NOMO-1 treated with dmso at 0.1 percent for 144 hours (cell line): ENCODE data around the gene ZDBF2.
"Not testable (repeated sequence)": the region's sequence is repeated elsewhere in the genome, so short reads cannot be mapped to it uniquely, and the experiment has no call there.

Experiments used
- DNase-seq: peaks from one replicate; lab custom pipeline; 2025; ENCODE audit not compliant: unreplicated experiment; lab: John Stamatoyannopoulos, UW

The ZDBF2 gene

DNA sequence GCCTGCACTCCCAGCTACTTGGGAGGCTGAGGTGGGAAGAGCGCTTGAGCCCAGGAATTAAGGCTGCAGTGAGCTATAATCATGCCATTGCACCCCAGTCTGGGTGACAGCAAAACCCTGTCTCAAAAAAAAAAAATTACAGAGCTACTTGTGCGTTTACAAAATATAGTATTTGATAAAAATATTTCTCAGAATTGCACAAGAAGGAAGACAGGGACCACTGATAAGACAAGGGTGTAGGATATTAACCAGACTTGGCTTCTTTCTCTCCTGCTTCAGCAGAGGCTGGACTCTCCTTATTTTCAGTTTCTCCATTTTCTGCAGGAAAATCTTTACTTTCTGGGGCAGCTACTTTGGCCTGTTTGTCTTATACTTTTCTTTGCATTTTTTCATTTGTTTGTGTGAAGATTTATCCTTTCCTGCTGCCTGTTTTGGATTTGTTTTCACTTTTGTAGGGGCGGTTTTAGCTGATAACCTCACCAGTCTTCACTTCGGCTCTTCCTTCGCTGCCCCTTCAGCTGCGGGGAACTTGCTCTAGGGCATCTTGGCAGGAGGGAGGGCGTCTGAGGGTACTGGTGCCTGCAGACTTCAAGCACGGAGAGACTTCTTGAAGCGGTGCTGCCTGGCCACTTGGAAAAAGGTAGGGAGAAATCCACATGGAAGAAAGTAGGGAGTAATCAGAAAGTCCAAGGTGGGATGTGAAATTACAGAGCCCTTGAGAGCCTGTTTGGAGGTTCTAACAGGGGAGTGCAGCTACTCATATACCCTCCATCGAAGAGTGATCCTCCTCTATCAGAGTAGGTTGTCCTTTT is 14.9 kb upstream of the ZDBF2 start:
- no peak for DNase-seq

DNA sequence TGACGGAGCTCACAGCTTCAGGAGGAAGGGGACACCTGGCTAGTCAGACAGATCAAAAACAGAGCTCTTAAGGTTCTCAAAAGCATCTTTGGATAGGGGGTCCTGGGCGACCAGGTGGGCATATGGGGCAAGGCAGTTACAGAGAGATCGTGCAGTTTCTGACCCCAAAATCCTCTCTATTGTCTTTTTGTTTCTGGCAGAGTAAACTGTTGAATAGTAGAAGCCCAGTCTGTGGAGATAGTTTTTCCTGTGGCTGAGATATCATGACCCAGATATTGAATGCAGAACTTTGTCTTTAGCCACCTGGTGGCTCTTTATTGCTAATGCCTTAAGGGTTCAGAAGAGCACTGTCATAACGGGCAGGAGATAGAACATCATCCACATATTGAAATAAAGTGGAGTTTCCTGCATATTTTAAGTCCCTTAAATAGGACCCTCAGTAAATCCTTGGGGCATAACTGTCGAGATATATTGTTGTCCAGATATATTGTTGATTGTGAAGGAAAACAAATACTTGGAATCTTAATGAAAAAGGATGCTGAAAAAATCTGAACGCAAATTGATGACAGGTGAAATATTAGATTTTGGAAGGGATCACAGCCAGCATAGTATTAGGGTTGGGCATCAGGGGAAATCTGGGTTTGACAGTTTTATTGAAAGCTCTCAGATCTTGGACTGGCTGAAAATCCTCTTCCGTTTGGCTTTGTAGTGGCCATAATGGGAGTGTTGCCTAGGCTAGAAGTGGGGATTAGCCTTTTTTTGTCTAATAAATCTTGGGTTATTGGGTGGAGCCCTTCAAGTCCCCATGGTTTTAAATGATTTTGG is 14.1 kb upstream of the ZDBF2 start:
- no peak for DNase-seq

DNA sequence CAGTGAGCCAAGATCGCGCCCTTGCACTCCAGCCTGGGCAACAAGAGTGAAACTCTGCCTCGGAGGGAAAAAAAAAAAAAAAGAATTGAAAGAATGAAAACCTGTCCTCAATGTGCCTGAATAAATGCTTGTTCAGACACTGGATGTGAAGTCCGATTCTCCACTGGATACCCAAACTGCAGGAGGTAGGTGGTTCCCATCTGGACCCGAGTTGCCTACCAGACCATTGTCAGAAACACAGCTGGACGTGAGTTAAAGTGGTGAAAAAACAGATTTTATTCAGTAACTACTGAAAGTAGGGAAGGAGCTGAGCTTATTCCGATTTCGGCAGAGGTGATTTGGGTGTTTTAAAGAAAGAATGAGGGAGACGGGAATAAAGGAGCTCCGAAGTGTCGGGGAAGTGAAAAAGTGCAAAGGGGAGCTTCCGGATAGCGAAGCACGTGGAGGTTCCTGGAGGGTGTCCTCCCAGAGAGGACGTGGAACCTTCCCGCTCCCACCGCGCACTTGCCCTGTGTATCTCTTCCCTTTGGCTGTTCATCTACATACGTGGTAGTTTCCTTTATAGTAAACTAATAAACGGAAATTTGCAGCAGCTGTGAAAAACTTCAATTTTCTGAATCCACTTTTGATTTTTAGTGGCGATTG is 10.4 kb upstream of the ZDBF2 start:
- DNase-seq: no peak

DNA sequence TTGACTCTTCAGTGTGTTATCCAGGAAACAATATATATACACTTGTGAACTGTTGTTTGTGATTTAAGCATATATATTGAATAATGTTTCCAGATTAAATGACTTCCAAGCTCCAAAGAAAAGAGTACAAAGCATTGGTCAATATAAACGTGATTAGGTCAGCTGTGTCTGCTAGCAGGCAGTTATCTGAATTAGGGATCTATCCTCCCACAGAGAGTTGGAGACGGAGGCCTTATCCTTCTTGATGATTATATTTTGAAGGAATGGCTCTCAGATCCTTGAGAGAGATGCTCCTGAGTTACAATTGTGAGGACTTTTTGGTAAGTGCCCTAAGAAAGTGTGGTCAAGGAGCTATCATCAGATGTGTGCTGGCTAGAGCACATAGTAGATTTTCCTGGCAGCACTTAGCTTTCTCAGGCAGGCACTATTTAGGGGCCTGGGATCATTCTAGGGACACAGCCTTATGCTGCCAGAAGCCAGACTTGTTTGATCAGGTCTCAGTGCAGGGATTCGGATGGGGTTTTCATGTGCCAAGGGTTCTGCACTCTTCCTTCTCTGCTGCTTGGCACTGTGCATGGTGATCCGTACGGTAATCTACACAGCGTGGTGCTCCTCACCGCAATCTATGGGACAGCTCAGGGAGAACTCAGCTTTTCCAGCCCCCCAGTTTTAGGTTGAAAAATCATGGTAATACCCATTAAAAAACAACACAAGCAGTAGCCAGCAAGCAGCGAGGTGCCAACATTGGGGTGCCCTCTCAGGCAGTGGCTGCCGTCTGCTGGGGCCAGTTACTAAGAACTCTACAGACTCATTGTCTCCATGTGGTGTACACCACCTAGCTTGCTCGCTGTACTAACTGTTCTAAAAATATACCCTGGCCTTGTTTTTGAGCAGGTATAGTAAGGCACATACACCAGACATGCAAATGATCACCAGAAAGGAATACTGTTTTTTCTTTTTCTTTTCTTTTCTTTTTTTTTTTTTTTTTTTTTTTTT is 8.0 kb upstream of the ZDBF2 start:
- DNase-seq: no peak

DNA sequence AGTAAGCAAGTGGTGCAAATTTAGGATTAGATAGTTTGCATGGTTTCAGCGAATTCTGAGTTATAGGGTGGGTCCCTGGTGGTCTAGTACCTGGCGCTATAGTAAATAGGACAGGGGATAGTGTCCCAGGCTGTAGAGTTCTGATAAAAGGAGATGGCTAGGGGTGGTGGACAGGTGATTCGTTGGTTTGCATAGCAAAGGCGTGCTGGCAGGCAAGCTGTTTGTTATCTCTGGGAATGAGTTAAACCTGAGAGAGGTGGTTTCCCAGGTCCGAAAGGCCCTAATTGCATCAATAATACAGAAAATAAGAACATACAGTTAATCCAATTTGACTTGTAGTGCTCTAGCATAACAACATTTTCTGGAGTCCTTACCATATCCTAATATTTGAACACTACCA is 6.9 kb upstream of the ZDBF2 start:
- DNase-seq: no peak

DNA sequence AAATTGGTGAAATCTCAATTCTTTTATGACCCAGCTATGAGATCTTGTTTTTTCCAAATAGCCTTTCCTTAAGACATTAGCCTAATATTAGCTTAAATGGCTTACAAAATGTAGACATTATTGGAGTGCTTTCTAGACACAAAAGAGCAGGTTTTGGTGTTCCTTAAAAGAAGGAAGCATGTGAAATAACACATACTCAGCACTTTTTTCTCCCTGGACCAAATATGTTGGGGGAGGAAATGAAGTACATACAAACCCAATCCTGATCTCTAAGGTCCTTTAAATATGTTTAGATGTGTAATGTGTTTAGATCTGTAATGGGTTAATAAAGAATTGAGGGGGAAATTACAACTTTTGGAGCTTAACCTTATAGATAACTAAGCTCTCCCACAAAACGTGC is 3.4 kb upstream of the ZDBF2 start:
- no peak for DNase-seq

DNA sequence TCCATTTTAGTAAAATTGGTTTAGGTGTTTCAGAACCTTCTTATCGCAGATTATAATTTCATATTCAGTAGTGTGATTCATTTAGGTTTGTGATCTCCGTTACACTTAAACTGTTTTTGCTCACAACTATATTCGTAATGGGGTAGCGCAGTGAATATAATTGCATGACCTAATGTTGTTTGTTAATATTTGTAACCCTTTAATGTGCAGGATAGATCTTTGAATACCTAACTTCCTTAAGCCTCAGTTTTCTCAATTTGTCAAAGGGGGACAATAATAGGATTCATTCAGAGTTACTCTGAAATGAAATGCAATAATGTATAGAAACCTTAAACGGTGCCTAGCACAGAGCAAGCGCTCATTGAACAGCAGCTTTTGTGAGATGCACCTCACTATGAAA is 558 bp upstream of the ZDBF2 start:
- no peak for DNase-seq

DNA sequence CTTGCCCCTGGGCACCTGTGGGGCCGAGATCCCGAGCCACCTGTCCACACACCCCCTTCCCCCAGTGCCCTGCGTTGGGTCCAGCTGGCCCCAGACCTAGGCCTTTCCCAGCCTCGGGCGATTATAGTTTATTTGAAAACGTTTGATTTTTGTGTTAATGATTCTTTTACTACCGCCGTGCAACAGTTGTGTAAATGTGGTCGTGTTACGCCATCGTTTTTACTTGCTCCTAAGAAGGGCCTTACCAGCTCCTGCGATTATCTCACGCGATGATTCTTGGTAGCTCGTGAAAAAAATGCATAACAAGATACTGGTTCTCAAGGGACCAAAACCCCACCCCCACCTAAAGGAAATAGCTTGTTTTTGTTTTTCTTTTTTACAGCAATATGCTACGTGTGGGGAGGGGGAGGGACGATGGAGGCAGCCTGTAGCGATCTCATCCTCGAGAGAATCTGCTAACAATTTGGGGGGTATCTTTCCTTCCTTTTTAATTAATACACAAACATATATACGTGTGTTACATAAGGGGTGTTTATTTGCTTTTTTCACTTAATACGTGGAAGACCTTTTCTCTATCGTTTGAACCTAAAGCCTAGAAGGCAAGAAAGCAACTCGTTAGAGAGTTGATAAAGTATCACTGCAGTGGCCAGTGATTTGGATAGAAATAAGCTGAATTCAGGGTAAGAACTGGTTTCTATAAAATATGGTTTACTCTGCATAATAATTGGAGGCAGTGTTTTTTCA is 1.0 kb downstream of the ZDBF2 start:
- DNase-seq: no peak

DNA sequence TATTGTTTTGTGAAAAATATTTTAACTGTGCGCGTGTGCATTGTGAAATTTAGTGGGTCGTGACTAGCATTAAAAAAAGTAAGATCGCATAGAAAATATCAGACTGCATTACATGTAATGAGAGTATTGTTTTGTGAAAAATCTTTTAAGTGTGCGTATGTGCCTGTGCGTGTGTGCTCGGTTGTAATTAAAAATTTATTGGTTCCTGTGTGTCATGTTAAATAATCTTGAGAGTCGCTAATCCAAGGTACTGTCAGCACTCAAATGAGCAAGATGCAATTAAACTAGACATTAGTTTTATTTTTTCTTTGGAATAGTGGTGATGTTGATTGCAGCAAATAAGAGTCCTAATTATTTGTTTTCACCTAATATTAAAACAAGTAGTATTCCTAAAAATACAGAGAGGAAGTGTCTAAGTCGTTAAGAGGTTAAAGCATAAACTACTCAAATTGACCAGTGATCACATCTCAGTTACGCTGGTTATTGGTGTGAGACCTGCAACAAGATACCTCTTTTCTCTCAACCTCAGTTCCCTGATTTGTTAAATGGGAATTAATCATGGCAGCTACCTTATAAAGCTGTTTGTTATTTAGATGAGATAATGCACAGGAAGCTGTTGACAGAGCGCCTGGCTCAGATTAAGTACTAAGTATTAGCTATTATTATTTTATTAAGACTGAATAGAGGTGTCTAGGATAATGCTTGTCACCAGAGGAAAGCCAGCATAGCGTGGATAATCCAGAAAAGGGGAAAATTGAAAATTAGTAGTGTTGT is 1.9 kb downstream of the ZDBF2 start:
- no peak for DNase-seq

DNA sequence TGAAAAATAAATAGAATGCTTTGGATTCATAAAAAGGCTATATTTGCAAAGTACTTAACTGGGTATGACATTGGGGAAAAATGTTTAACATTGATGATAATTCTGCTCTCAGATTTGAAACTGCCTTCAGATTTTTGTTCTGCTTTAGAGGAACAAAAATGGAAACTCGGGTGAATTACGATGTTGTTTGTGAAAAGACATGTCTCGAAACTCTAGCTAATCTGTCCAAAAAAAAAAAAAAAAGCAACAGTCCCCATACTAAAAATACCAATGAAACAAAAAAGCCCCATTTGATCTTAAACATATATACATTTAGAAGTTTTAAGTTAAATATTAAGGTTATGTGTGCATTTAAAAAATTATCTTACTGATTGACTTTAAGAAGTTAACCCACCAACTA is 3.0 kb downstream of the ZDBF2 start:
- no peak for DNase-seq

DNA sequence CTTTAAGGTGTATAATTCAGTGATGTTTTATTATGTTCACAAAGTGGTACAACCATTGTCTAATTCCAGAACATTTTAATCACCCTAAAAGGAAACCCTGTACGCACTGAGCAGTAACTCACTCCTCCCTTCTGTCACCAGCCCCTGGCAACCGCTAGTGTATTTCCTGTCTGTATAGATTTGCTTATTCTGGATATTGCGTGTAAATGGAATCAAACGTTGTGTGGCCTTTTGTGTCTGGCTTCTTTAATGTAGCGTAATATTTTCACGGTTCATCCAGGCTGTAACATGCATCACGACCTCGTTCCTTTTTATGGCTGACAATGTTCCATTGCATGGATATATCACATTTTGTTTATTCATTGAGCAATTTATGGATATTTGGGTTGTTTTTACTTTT is 8.3 kb downstream of the ZDBF2 start:
- no peak for DNase-seq

DNA sequence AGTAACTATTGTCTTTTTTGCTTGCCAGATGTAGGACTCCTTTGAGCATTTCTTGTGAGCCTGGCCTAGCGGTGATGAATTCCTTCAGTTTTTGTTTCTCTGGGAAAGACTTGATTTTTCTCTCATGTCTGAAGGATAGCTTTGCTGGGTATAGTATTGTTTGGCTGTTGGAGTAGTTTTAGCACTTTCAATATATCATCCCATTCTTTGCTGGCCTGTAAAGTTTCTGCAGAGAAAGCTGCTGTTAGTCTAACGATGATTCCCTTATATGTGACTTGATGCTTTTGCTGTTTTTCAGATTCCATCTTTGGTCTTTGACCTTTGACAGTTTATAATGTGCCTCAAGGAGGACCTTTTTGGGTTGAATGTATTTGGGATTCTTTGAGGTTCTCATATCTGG is 12.7 kb downstream of the ZDBF2 start:
- no peak for DNase-seq

DNA sequence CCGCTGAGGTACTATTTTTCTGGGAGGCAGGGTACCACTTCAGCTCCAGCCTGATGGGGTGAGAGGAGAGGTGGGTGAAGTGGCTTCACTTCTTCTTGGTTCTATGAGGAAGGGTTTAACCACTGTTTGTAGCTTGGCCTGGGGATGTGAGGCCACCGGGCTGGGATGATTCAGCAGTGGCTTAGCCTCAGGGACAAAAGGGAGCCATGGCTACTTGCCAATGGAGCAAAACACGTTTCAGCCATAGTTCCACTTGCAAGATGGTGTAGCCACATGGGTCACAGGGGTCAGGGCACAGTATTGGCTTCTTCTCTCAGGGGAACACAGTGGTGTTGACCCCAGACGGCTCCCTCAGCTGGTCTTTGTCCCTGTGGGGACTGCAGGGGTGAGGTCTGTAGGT is 14.9 kb downstream of the ZDBF2 start:
- DNase-seq: no peak

DNA sequence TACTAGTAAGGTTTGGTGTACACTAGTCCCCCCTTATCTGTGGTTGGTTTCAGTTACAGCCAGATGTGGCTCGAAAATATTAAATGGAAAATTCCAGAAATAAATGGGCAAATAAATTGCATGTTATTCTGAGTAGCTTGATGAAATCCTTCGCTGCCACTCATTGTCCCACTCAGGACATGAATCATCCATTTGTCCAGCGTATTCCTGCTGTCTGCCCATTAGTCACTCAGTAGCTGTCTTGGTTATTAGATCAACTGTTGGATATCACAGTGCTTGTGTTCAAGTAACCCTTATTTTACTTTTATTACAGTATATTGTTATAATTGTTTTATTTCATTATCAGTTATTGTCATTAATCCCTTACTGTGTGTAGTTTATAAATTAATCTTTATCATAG is 21.7 kb downstream of the ZDBF2 start:
- DNase-seq: no peak

DNA sequence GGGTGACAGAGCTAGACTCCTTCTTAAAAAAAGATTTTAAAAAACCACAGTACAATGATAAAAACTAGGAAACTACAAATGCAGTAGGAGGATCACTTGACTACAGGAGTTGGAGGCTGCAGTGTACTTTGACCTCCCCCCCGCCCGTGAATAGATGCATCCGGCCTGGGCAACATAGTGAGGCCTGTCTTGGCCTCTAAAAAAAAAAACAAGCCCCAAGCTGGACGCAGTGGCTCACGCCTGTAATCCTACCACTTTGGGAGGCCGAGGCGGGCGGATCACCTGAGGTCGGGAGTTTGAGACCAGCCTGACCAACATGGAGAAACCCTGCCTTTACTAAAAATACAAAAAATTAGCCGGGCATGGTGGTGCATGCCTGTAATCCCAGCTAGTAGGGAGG is 25.1 kb downstream of the ZDBF2 start:
- DNase-seq: not testable (repeated sequence)

DNA sequence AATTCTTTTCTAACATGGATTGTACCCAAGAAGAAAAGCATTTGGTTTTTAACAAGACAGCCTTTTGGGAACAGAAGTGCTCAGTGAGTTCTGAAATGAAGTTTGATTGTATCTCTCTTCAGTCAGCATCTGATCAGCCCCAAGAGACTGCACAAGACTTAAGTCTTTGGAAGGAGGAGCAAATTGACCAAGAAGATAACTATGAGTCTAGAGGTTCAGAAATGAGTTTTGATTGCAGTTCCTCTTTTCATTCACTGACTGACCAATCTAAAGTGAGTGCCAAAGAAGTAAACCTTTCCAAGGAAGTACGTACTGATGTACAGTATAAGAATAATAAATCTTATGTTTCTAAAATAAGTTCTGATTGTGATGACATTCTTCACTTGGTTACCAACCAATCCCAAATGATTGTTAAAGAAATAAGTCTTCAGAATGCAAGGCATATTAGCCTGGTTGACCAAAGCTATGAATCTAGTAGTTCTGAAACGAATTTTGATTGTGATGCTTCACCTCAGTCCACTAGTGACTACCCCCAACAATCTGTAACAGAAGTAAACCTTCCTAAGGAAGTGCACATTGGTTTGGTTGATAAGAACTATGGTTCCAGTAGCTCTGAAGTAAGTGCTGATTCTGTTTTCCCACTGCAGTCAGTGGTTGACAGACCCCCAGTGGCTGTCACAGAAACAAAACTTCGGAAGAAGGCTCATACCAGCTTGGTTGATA is 31.2 kb downstream of the ZDBF2 start:
- DNase-seq: no peak

DNA sequence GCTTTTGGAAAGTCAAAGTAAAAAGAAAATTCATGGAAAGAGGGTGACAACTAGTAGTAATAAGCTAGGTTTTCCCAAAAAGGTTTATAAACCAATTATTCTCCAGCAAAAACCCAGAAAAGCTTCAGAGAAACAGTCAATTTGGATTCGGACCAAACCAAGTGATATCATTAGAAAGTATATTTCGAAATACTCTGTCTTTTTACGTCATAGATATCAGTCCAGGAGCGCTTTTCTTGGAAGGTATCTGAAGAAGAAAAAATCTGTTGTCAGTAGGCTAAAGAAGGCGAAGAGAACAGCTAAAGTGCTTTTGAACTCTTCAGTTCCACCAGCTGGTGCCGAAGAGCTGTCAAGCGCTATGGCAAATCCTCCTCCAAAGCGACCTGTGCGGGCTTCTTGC is 36.6 kb downstream of the ZDBF2 start:
- no peak for DNase-seq

DNA sequence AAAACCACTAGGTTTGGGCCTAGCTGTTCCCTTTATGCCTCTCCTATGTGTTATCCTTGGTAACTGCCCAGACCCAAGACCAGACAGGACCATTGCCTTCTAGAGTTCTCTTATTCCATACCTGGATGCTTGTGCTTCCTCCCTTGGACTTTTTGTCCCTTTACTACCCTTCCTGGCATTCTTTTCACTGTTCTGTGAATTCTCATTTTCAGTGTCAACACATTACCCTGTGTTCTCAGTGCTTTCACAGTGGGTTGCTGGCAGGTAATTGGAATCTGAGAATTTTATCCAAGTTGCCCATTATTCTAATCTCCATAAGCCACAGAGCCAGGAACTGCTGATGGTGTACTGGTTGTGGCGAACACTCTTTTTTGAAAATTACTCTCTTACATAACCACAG is 41.7 kb downstream of the ZDBF2 start:
- no peak for DNase-seq

DNA sequence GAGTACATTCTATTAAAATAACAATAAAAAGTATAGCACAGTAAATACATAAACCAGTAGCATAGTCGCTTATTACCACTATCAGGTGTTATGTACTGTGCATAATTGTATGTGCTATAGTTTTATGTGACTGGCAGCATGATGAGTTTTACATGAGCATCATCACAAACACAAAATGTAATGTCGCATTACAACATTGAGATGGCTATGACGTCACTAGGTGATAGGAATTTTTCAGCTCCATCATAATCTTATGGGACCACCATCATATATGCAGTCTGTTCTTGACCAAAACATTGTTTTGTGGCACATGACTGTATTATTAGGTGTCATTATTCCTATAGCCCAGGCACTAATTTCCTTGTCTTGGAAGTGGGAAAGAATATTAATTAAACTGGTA is 48.6 kb downstream of the ZDBF2 start:
- no peak for DNase-seq
